ENCODE data around the gene THRB. TPM values are rescaled to one million over a fixed set of nuclear protein-coding genes. Genes with fewer than 3 reads are reported as not detected.

The THRB gene
- total and polyA plus RNA-seq, 2 experiments from 2014 or later: 3.3 to 5.1 TPM

DNA sequence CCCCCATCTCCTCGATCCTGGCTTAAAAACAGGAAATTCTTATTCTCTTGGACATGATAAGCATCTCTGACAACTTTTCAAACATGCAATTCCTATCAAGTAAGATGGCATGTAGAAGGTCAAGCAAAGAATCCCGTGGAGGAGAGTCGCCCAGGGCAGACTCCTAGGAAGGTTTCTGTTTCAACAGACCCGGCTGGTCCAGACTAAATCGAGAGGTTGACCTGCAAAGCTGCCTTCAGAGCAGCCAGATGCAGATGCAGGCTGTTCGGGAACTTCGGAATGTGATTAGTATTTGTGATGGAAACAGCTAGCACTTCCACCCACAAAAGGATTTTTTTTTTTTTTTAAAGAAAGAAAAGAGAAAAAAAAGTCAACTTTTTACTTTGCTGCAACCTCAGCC is 332.8 kb downstream of the THRB start:
- peak; percentile 24 for DNase-seq
- H3K4me2 ChIP-seq (ENCODE audit: unreplicated experiment): peak overlapping the region; percentile 87

GRCh38 chr3:24160424-24161095 is 334.1 kb downstream of the THRB start:
- no peak overlapping the region for H3K27ac ChIP-seq
- no peaks in the 10 kb centered on the region for H3K36me3 ChIP-seq (ENCODE audit: low read depth)
- TF ChIP-seq EZH2phosphoT487 (IDR thresholded peaks at IDR 0.05; ENCODE audit: insufficient read depth, low read depth): no peak
- no peak for TF ChIP-seq EZH2 (IDR thresholded peaks at IDR 0.05; ENCODE audit: insufficient read depth, poor library complexity, severe bottlenecking)
- H2AFZ ChIP-seq: no peak overlapping the region
- no peaks in the 10 kb centered on the region for H3K9me2 ChIP-seq (ENCODE audit: insufficient read depth)
- H3K27me3 ChIP-seq (replicated peaks; ENCODE audit: insufficient read depth): no peaks in the 10 kb centered on the region
- H3K9me3 ChIP-seq (ENCODE audit: low read depth): no peaks in the 10 kb centered on the region
- in situ Hi-C loops (cut with MboI): no loop called here
- H3K4me2 ChIP-seq (ENCODE audit: unreplicated experiment): no peak overlapping the region
- H3F3A ChIP-seq (ENCODE audit: insufficient read depth): peaks cover 21% of the 10 kb centered on the region
- peak; percentile 46 for DNase-seq
- H3K4me1 ChIP-seq (ENCODE audit: insufficient read depth): peaks cover 26% of the 10 kb centered on the region
- no peak overlapping the region for H3K4me3 ChIP-seq
- WGBS, 2 experiments (ENCODE audit: low coverage in 1 of 2, low lambda C conversion rate in 2 of 2, missing lambda C conversion rate in 2 of 2): 74 to 78% methylated on average over 12 of the region's 12 CpGs
- H3K9ac ChIP-seq: no peak overlapping the region
- no peaks in the 10 kb centered on the region for H3K79me2 ChIP-seq (ENCODE audit: insufficient read depth)
- H4K20me1 ChIP-seq (ENCODE audit: insufficient read depth): no peaks in the 10 kb centered on the region

More for the DNA sequence above, 332.8 kb downstream of the THRB start:
- Histone ChIP-seq H3K9ac (no peak overlapping the region), H2AFZ (no peak overlapping the region), H4K20me1 (ENCODE audit: insufficient read depth) (no peaks in the 10 kb centered on the region), H3K9me3 (ENCODE audit: low read depth) (no peaks in the 10 kb centered on the region), H3K36me3 (ENCODE audit: low read depth) (no peaks in the 10 kb centered on the region), H3F3A (ENCODE audit: insufficient read depth) (peaks cover 8% of the 10 kb centered on the region), H3K79me2 (ENCODE audit: insufficient read depth) (no peaks in the 10 kb centered on the region), H3K27ac (no peak overlapping the region), H3K27me3 (replicated peaks; ENCODE audit: insufficient read depth) (no peaks in the 10 kb centered on the region), H3K4me1 (ENCODE audit: insufficient read depth) (peaks cover 14% of the 10 kb centered on the region), H3K9me2 (ENCODE audit: insufficient read depth) (no peaks in the 10 kb centered on the region), H3K4me3 (peak overlapping the region; percentile 52)
- in situ Hi-C loops (cut with MboI): no loop called here
- 20 to 31% methylated on average over 7 of the region's 7 CpGs for WGBS, 2 experiments (ENCODE audit: low coverage in 1 of 2, low lambda C conversion rate in 2 of 2, missing lambda C conversion rate in 2 of 2)
- TF ChIP-seq EZH2 (IDR thresholded peaks at IDR 0.05; ENCODE audit: insufficient read depth, poor library complexity, severe bottlenecking) (no peak), EZH2phosphoT487 (IDR thresholded peaks at IDR 0.05; ENCODE audit: insufficient read depth, low read depth) (no peak)

GRCh38 chr3:24158761-24159454 is 335.7 kb downstream of the THRB start:
- Histone ChIP-seq H3K4me2 (ENCODE audit: unreplicated experiment) (no peak overlapping the region), H3K27ac (no peak overlapping the region), H3K4me3 (no peak overlapping the region), H3K79me2 (ENCODE audit: insufficient read depth) (no peaks in the 10 kb centered on the region), H3K27me3 (replicated peaks; ENCODE audit: insufficient read depth) (no peaks in the 10 kb centered on the region), H3K4me1 (ENCODE audit: insufficient read depth) (peaks cover 37% of the 10 kb centered on the region), H3K9me3 (ENCODE audit: low read depth) (no peaks in the 10 kb centered on the region), H4K20me1 (ENCODE audit: insufficient read depth) (no peaks in the 10 kb centered on the region), H3K9me2 (ENCODE audit: insufficient read depth) (no peaks in the 10 kb centered on the region), H2AFZ (no peak overlapping the region), H3F3A (ENCODE audit: insufficient read depth) (peaks cover 24% of the 10 kb centered on the region), H3K36me3 (ENCODE audit: low read depth) (no peaks in the 10 kb centered on the region), H3K9ac (no peak overlapping the region)
- WGBS, 2 experiments (ENCODE audit: low coverage in 1 of 2, low lambda C conversion rate in 2 of 2, missing lambda C conversion rate in 2 of 2): 71 to 79% methylated on average over 6 of the region's 6 CpGs
- in situ Hi-C loops (cut with MboI): no loop called here
- TF ChIP-seq EZH2phosphoT487 (IDR thresholded peaks at IDR 0.05; ENCODE audit: insufficient read depth, low read depth) (no peak), EZH2 (IDR thresholded peaks at IDR 0.05; ENCODE audit: insufficient read depth, poor library complexity, severe bottlenecking) (no peak)
- no peak for DNase-seq

DNA sequence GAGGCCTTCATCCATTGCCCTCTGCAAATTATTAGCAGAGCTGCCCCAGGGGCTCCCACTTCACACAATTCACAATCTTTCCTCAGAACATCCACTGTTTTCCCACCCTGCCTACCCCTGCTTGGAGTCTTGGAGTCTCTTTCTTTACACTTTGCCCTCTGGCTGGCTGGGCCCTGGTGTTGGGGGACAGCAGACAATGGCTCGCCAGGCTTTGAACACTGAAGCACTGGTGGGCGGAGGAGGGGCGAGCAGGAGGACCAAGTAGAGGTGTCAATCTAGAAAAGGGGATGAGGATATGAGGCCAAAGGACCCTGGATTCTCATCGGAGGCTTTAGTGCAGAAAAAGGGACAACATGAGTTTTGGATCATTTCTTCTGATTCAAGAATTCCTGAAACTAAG is 337.5 kb downstream of the THRB start:
- no peaks in the 10 kb centered on the region for H3K9me3 ChIP-seq (ENCODE audit: low read depth)
- H3K4me3 ChIP-seq: no peak overlapping the region
- H3K9ac ChIP-seq: no peak overlapping the region
- H3K4me1 ChIP-seq (ENCODE audit: insufficient read depth): peaks cover 41% of the 10 kb centered on the region
- H2AFZ ChIP-seq: no peak overlapping the region
- in situ Hi-C loops (cut with MboI): no loop called here
- no peaks in the 10 kb centered on the region for H4K20me1 ChIP-seq (ENCODE audit: insufficient read depth)
- no peak for DNase-seq
- H3K4me2 ChIP-seq (ENCODE audit: unreplicated experiment): peak overlapping the region; percentile 49
- no peak overlapping the region for H3K27ac ChIP-seq
- WGBS, 2 experiments (ENCODE audit: low coverage in 1 of 2, low lambda C conversion rate in 2 of 2, missing lambda C conversion rate in 2 of 2): 95 to 98% methylated on average over 4 of the region's 4 CpGs
- H3K27me3 ChIP-seq (replicated peaks; ENCODE audit: insufficient read depth): no peaks in the 10 kb centered on the region
- H3K79me2 ChIP-seq (ENCODE audit: insufficient read depth): no peaks in the 10 kb centered on the region
- H3K36me3 ChIP-seq (ENCODE audit: low read depth): no peaks in the 10 kb centered on the region
- H3F3A ChIP-seq (ENCODE audit: insufficient read depth): peaks cover 26% of the 10 kb centered on the region
- H3K9me2 ChIP-seq (ENCODE audit: insufficient read depth): no peaks in the 10 kb centered on the region
- TF ChIP-seq EZH2 (IDR thresholded peaks at IDR 0.05; ENCODE audit: insufficient read depth, poor library complexity, severe bottlenecking) (no peak), EZH2phosphoT487 (IDR thresholded peaks at IDR 0.05; ENCODE audit: insufficient read depth, low read depth) (no peak)

Measured in GM23248 (cell line).